Endothelial cell (in vitro differentiated cells): Measurements from ENCODE around the gene UBE3B. TPM values are rescaled to one million over a fixed set of nuclear protein-coding genes. Genes with fewer than 3 reads are reported as not detected.
A peak's percentile ranks its signal among the peaks of the same experiment; 100 is the strongest.

Experiments used
- DNase-seq: peaks from one replicate; pipeline ENCODE4 v3.0.0; 2021; ENCODE audit warnings: low spot score
- H3K27ac Mint-ChIP-seq: one replicate; pipeline ENCODE4 v1.8.0; 2021; ENCODE audit warnings: mixed read lengths, inconsistent platforms; ENCODE audit not compliant: unreplicated experiment
- H3K27me3 Mint-ChIP-seq: one replicate; pipeline ENCODE4 v1.8.0; 2021; ENCODE audit warnings: mild to moderate bottlenecking, moderate library complexity, mixed read lengths, inconsistent platforms; ENCODE audit not compliant: unreplicated experiment
- H3K36me3 Mint-ChIP-seq: one replicate; pipeline ENCODE4 v1.8.0; 2021; ENCODE audit warnings: mild to moderate bottlenecking, low read depth, mixed read lengths, inconsistent platforms; ENCODE audit not compliant: unreplicated experiment
- H3K4me1 Mint-ChIP-seq: one replicate; pipeline ENCODE4 v1.8.0; 2021; ENCODE audit warnings: mild to moderate bottlenecking, mixed read lengths, inconsistent platforms; ENCODE audit not compliant: unreplicated experiment
- H3K4me3 Mint-ChIP-seq: one replicate; pipeline ENCODE4 v1.8.0; 2021; ENCODE audit warnings: mild to moderate bottlenecking, mixed read lengths, inconsistent platforms; ENCODE audit not compliant: unreplicated experiment
- H3K9me3 Mint-ChIP-seq: one replicate; pipeline ENCODE4 v1.8.0; 2021; ENCODE audit warnings: mixed read lengths, inconsistent platforms; ENCODE audit not compliant: unreplicated experiment
- total RNA-seq: library from RNA; stranded (reverse); fragmentation: NEBNext Ultra II Directional; extraction: Animal tissue kit (Norgen Biotek cat#: 25700); gene quantifications from one replicate; pipeline ENCODE4 v1.2.1, GENCODE V29; 2021; ENCODE audit not compliant: unreplicated experiment
- TF ChIP-seq, protein P1 (sequence below): fragments of 200-600 bp; sonication (generic); IDR thresholded peaks from one replicate; pipeline ENCODE4 v1.5.0; 2021; ENCODE audit warnings: antibody characterized with exemption; ENCODE audit not compliant: unreplicated experiment

Gene UBE3B
- total RNA-seq, 1 donor from 2014 or later = 44.3 TPM

DNA sequence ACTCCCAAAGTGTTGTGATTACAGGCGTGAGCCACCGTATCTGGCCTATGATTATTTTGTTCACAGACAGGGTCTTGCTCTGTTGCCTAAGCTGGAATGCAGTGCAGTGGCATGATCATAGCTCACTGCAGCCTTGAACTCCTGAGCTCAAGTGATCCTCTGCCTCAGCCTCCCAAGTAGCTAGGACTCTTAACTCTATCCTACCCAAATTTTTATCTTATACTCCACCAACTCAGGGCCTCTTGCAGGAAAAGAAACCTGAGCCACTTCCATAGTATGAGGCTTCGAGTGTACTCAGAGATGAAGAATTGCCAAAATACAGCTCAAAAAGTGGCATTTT is 95.0 kb downstream of the UBE3B start:
- H3K4me3 Mint-ChIP-seq = peak overlapping the region; percentile 94
- peak overlapping the region; percentile 78 for H3K27ac Mint-ChIP-seq
- no peak for DNase-seq
- H3K4me1 Mint-ChIP-seq = peaks cover 40% of the 10 kb centered on the region
- H3K36me3 Mint-ChIP-seq = peaks cover 18% of the 10 kb centered on the region
- peaks cover 2% of the 10 kb centered on the region for H3K27me3 Mint-ChIP-seq
- H3K9me3 Mint-ChIP-seq = no peaks in the 10 kb centered on the region
- TF ChIP-seq, protein P1, sequence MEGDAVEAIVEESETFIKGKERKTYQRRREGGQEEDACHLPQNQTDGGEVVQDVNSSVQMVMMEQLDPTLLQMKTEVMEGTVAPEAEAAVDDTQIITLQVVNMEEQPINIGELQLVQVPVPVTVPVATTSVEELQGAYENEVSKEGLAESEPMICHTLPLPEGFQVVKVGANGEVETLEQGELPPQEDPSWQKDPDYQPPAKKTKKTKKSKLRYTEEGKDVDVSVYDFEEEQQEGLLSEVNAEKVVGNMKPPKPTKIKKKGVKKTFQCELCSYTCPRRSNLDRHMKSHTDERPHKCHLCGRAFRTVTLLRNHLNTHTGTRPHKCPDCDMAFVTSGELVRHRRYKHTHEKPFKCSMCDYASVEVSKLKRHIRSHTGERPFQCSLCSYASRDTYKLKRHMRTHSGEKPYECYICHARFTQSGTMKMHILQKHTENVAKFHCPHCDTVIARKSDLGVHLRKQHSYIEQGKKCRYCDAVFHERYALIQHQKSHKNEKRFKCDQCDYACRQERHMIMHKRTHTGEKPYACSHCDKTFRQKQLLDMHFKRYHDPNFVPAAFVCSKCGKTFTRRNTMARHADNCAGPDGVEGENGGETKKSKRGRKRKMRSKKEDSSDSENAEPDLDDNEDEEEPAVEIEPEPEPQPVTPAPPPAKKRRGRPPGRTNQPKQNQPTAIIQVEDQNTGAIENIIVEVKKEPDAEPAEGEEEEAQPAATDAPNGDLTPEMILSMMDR = no peak

DNA sequence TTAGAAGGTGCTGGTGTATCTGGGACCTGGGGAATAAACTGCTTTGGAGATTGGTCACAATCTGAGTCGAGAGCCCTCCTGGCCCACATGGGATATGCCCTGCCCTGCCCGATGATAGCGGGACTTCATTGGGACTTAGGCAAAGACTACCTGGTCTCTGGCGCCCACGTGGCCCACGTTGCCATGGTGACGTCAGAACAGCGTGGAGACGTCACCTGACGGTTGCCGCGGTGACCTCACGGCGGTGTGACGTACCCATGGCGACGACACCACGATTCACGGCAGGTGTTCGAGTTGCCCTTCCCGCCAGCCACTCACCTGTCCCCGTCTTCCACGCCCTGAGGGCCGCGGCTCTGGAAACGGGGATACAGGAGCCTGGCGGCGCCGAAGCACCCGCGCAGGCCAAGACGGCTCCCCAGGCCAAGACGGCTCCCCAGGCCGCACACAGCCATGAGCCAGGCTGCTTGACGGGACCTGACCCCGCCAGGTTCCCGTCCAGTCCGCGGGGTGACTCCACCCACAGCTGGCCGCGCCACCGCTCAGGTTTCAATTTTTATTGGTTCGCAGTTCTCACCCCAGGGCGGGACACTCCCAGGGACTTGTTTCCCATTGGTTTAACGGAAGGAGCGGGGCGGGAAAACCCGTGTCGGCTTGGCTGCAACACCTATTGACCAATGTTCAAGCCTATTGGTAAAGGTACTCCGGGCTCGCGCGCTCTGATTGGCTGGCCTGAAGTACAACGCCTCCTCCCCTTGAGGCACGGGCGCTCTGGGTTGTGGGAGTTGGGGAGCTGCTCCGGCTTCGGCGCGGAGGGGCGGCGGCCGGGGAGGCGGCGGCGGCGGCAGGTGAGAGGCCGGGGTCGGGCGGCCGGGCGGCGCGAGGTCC is 95.8 kb downstream of the UBE3B start, which contains the start of the genes MMAB and MVK:
MMAB (minus strand) TSS at position 476 of the 885 bp plus-strand sequence; CDS start at position 452, 24 bp downstream.
MVK (plus strand) TSS at position 766 of the 885 bp plus-strand sequence. CDS start 1,029 bp downstream, outside the sequence.
- peak; percentile 97 for DNase-seq
- Mint-ChIP-seq H3K27me3 (peaks cover 2% of the 10 kb centered on the region), H3K36me3 (peaks cover 10% of the 10 kb centered on the region), H3K4me3 (peak within 1 kb of the TSS; percentile 94), H3K27ac (peak within 1 kb of the TSS; percentile 78), H3K4me1 (peaks cover 40% of the 10 kb centered on the region), H3K9me3 (no peaks in the 10 kb centered on the region)
- TF ChIP-seq, protein P1 = no peak

DNA sequence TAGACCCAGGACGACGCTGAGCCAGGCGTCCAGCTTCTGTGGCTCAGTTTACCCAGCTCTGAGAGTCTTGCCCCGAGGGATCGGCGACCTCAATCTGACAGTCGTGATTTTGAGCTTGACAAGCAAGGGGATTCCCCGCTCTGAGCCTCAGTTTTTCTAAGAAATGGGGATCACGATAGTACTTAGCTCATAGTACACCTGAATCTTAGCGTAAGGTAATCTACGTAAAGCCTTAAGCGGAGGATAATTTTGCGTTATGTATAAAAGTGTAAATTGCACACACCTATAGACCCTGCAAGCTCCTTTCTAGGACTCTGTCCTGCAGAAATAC is 96.4 kb downstream of the UBE3B start:
- Mint-ChIP-seq H3K4me3 (peak overlapping the region; percentile 94), H3K9me3 (no peaks in the 10 kb centered on the region), H3K27me3 (peaks cover 6% of the 10 kb centered on the region), H3K27ac (no peak overlapping the region), H3K4me1 (peaks cover 40% of the 10 kb centered on the region), H3K36me3 (peaks cover 14% of the 10 kb centered on the region)
- DNase-seq = no peak
- TF ChIP-seq, protein P1 = no peak

DNA sequence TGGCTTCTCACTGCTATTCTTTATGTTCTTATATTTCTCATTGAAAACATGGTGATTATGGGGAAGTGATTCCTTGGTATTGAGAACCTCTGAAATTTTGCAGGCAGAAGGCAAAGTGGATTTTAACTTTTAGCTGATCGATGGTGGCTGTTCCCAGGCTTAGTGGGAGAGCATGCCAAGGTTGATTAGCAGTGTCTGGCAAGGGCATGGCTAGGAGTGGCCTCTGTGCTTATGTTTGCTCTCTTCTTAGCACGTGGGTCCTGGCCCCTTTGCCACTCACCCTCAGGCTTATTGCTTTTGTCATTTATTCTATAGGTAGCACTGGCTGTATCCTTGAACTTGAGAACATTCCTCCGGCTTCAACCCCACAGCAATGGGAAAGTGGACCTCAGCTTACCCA is 98.2 kb downstream of the UBE3B start:
- TF ChIP-seq, protein P1 = no peak

DNA sequence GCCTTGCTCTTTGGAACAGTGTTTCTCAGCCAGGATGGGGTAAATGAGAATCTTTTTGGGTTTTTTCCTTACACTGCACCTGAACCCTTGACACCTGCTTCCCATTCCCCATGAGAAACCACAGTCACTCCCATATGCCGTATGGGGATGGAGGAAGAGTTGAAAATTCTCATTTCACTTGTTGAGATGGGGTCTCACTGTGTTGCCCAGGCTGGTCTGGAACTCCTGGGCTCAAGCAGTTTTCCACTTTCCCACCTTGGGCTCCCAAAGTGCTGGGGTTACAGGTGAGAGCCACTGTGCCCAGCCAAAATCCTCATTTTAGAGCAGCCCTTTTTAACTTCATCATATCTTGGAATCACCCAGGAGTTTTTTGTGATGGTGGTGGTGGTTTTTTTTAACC is 99.9 kb downstream of the UBE3B start:
- DNase-seq = no peak
- H3K27me3 Mint-ChIP-seq = peaks cover 5% of the 10 kb centered on the region
- no peak overlapping the region for H3K4me3 Mint-ChIP-seq
- peaks cover 19% of the 10 kb centered on the region for H3K4me1 Mint-ChIP-seq
- TF ChIP-seq, protein P1 = no peak
- no peaks in the 10 kb centered on the region for H3K9me3 Mint-ChIP-seq
- H3K27ac Mint-ChIP-seq = no peak overlapping the region
- peaks cover 29% of the 10 kb centered on the region for H3K36me3 Mint-ChIP-seq

More for the DNA sequence above, 98.2 kb downstream of the UBE3B start:
- Mint-ChIP-seq H3K4me1 (peaks cover 28% of the 10 kb centered on the region), H3K9me3 (no peaks in the 10 kb centered on the region), H3K4me3 (no peak overlapping the region), H3K27me3 (peaks cover 4% of the 10 kb centered on the region), H3K36me3 (peaks cover 19% of the 10 kb centered on the region), H3K27ac (no peak overlapping the region)
- no peak for DNase-seq
